Right renal cortex interstitium (tissue), 3 donors: ENCODE results near the gene BUD31. TPM values are rescaled to one million over a fixed set of nuclear protein-coding genes. Genes with fewer than 3 reads are reported as not detected.
"Not testable (repeated sequence)": the region's sequence is repeated elsewhere in the genome, so short reads cannot be mapped to it uniquely, and the experiment has no call there.

Source experiments
- DNase-seq, 3 donors: peaks; one replicate each; pipeline ENCODE4 v3.0.0-alpha.2; 2013; ENCODE audit warnings: low read depth in 3 of 3, low spot score in 2 of 3
- polyA plus RNA-seq, 3 donors: library from polyadenylated mRNA; unstranded; fragments of 120-200 nt; gene quantifications; one replicate each; pipeline ENCODE4 v1.2.1, GENCODE V29; 2013; ENCODE audit not compliant: insufficient read length in 3 of 3

Gene BUD31
- 100 to 1,000 TPM; 104 to 109 (median 107) TPM for polyA plus RNA-seq

- DNase-seq, result peak; percentile 87 to 97 (median 92)
These were observed at the start of gene BUD31, which contains the start of gene PDAP1 for GRCh38 chr7:99408379-99409191. BUD31 (plus strand) TSS chr7:99408969; CDS start chr7:99411093, 2,124 bp downstream. PDAP1 (minus strand) TSS chr7:99408597; CDS start chr7:99408548, 49 bp downstream.

- no peak for DNase-seq
These were observed 49.2 kb upstream of the BUD31 start for GRCh38 chr7:99359465-99360154.

GRCh38 chr7:99362801-99363200 is 46.0 kb upstream of the BUD31 start:
- no peak for DNase-seq

- DNase-seq, result no peak
These were observed 45.5 kb upstream of the BUD31 start for GRCh38 chr7:99363286-99363685.

GRCh38 chr7:99365318-99366141 is 43.2 kb upstream of the BUD31 start:
- no peak for DNase-seq

- DNase-seq, result no peak
These were observed 42.1 kb upstream of the BUD31 start for GRCh38 chr7:99366646-99367045.

- DNase-seq, result no peak
These were observed 39.9 kb upstream of the BUD31 start for GRCh38 chr7:99368750-99369389.

GRCh38 chr7:99369767-99370391 is 38.9 kb upstream of the BUD31 start:
- DNase-seq, result no peak

GRCh38 chr7:99371376-99371920 is 37.3 kb upstream of the BUD31 start:
- no peak for DNase-seq

GRCh38 chr7:99372275-99373090 is 36.3 kb upstream of the BUD31 start:
- DNase-seq, result no peak

GRCh38 chr7:99373091-99374066 is 35.4 kb upstream of the BUD31 start:
- DNase-seq, result no peak

GRCh38 chr7:99374111-99375064 is 34.4 kb upstream of the BUD31 start, which contains the start of gene ARPC1B:
ARPC1B (plus strand) TSS chr7:99374730; CDS start chr7:99385715, 10,985 bp downstream.
- DNase-seq, result no peak

GRCh38 chr7:99375070-99375807 is 33.5 kb upstream of the BUD31 start:
- DNase-seq, result no peak

- DNase-seq, result no peak
These were observed 29.7 kb upstream of the BUD31 start for GRCh38 chr7:99379043-99379577.

- not testable (repeated sequence) for DNase-seq
These were observed 29.1 kb upstream of the BUD31 start for GRCh38 chr7:99379693-99380031.
